Amygdala (tissue), 56 donors: ENCODE data around the gene C11orf68.
"Not testable (repeated sequence)": the region's sequence is repeated elsewhere in the genome, so short reads cannot be mapped to it uniquely, and the experiment has no call there.

Experiments
- DNase-seq, 56 donors: peaks; one replicate each; lab custom pipeline; 2025; lab: John Stamatoyannopoulos, UW

The C11orf68 gene

GRCh38 chr11:65918211-65919140 lies at the start of gene C11orf68:
TSS of gene C11orf68 (minus strand) at chr11:65919062. CDS start at chr11:65919031, 31 bp downstream.
- DNase-seq, result no peak

DNA sequence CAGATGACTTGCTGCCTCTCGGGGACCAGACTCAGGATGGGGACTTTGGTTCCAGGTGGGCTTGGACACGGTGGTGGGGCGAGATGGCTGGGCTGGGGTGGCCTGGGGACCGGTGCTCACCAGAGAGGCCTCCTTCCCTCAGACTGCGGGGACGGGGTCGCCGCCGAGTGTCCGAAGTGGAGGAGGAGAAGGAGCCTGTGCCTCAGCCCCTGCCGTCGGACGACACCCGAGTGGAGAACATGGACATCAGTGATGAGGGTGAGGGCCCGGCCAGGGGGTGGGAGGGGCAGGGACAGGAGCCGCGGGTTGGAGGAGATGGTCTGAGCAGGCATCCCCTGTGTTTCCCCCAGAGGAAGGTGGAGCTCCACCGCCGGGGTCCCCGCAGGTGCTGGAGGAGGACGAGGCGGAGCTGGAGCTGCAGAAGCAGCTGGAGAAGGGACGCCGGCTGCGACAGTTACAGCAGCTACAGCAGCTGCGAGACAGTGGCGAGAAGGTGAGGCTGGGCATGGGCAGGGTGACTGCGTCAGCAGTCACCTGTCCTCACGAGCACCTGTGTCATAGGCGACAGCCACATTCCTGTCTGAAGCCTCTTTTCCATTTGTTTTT lies 48.6 kb upstream of the C11orf68 start:
- DNase-seq, result no peak

GRCh38 chr11:65965986-65966762 lies 47.3 kb upstream of the C11orf68 start:
- DNase-seq, result no peak

GRCh38 chr11:65964906-65965305 lies 46.0 kb upstream of the C11orf68 start:
- DNase-seq, result no peak

DNA sequence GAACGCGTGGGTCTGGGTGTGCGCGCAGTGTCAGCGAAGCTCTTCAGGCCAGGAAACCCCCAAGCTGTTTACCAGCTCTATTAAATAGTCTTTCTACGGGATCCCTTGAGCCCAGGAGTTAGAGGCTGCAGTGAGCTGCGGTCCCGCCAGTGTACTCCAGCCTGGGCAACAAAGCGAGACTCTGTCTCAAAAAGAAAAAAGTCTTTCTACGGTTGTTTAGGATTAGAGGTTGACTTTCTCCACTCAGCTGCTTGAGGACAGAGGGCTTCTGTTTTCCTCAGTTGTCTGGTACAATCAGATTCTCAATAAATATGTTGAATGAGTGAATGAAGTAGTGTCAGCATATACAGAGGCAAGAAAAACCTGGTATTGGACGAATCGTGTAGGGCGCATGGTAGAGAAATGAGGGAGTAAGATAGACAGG lies 43.3 kb upstream of the C11orf68 start:
- DNase-seq, result no peak

GRCh38 chr11:65961267-65962140 lies 42.6 kb upstream of the C11orf68 start, which contains the start of gene SART1:
TSS of gene SART1 (plus strand) at chr11:65961734. CDS start at chr11:65961781, 47 bp downstream.
- DNase-seq, result peak; percentile 74 to 99 (median 95)

DNA sequence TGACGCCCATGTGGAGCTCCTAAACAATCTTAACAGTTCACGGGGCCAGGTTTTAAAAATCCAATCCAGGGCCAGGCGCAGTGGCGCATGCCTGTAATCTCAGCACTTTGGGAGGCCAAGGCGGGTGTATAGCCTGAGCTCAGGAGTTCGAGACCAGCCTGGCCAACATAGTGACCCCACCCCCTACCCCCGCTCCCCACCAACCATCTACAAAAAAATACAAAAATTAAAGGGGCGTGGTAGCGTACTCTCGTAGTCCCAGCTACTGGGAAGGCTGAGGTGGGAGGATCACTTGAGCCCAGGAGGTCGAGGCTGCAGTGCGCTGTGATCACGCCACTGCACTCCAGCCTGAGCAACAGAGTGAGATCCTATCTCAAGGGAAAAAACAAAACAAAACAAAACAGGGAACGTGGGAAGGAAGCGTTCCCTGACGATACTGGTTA lies 42.0 kb upstream of the C11orf68 start:
- no peak for DNase-seq

- no peak for DNase-seq
Measured at GRCh38 chr11:65958774-65959420, 40.0 kb upstream of the C11orf68 start.

- DNase-seq, result no peak
Measured at GRCh38 chr11:65958291-65958690, 39.4 kb upstream of the C11orf68 start.

DNA sequence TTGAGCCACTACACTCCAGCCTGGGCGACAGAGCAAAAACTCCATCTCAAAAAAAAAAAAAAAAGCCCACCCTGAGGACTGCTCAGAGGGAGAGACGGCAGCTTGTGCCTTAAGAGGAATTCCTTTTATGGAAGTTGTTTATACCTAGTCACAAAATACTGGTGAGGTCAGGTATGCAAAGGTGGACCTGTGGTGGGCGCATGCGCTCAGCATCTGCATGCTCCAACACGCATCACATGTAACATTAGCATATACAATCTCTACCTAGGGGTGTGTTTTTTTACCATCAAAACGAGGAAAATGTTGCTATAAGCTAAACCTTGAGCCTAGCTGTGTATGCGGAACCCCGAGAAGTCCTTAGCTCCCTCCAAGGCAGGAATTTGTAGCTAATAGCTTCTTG lies 35.9 kb upstream of the C11orf68 start:
- DNase-seq, result no peak

DNA sequence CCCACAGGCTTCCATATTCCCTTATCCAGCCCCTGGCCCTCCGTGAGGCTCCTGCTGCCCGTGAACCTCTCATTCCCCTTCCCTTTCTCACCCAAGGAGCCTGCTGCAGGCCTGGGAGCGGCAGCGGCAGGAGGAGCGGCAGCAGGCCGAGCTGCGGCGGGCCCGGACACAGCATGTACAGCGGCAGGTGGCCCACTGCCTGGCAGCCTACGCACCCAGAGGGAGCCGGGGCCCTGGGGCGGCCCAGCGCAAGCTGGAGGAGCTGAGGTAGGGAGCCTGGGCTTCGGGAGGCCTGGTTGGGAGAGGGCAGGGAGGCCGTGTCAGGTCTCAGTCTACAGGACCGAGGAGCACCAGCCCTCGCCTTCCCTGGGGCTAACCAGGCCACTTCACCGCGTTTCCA lies 34.6 kb upstream of the C11orf68 start:
- no peak for DNase-seq

DNA sequence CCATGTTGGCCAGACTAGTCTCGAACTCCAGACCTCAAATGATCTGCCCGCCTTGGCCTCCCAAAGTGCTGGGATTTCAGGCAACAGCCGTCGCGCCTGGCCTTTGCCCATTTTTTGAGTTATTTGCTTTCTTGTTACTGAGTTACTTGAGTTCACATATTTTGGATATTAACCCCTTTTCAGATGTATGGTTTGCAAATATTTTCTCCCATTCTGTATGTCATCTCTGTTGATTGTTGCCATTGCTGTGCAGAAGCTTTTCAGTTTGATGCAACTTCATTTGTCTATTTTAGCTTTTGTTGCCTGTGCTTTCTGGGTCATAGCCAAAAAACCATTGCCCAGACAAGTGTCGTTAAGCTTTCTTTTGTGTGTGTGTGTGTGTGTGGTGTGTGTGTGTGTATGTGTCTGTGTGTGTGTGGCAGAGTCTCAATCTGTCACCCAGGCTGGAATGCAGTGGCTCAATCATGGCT lies 33.2 kb upstream of the C11orf68 start:
- DNase-seq, result no peak

DNA sequence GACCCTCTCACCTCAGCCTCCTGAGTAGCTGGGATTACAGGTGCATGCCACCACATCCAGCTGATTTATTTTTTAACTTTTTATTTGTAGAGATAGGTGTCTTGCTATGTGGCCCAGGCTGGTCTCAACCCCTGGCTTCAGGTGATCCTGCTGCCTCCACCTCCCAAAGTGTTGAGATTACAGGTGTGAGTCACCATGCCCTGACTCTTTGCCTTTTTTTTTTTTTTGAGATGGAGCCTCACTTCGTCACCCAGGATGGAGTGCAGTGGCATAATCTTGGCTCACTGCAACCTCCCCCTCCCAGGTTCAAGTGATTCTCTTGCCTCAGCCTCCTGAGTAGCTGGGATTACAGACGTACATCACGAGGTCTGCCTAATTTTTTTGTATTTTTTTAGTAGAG lies 32.8 kb upstream of the C11orf68 start:
- DNase-seq, result not testable (repeated sequence)

DNA sequence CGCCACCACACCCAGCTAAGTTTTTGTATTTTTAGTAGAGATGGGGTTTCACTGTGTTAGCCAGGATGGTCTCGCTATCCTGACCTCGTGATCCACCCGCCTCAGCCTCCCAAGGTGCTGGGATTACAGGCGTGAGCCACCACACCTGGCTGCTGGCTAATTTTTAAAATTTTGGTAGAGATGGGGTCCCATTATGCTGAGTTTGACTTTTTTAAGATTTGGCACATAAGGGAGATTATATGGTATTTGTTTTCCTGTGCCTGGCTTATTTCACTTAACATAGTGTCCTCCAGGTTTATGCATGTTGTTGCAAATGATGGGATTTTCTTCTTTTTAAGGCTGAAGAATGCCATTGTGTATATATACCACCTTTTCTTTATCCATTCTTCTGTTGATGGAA lies 31.8 kb upstream of the C11orf68 start:
- DNase-seq, result not testable (repeated sequence)

- no peak for DNase-seq
Measured at GRCh38 chr11:65947603-65948125, 28.8 kb upstream of the C11orf68 start.

- no peak for DNase-seq
Measured at GRCh38 chr11:65947133-65947532, 28.3 kb upstream of the C11orf68 start.

DNA sequence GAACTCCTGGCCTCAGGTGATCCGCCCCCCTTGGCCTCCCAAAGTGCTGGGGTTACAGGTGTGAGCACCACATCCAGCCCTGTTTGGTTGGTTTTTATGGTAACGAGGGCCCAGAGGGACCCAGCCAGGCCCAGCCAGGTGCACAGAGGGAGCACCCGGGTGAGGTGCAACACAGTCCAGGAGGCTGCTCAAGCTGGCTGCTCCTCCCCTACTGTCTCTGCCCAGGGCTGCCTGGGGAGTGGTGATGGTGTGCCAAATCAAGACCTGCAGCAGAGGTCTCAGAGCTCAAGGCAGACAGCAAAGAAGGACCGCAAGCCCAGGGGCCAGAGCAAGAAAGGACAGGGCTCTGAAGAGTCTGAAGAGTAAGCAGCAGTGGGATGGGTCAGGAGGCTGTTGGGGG lies 27.8 kb upstream of the C11orf68 start:
- DNase-seq, result no peak

DNA sequence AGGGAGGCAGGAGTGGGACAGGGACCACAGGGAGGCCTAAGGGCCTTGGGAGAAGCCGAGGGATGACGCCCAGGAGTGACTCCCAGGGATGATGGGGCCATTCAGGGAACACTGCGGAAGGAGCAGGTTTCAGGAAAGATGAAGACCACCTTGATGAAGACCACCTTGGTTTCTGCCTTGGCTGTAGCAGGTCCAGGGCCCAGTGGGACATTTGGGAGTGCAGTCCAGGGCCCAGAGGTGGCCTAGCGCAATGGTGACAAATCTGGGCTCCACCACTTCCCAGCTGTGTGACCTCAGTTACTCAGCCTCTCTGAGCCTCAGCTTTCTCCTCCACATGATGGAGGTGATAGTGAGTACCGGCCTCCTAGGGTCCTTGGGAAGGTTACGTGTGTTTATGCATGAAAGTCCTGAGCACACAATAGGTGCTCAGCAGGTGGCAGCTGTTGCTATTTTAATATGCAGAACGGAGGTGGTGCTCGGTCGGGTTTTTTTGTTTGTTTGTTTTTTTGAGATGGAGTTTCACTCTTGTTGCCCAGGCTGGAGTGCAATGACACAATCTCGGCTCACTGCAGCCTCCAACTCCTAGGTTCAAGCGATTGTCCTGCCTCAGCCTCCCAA lies 27.2 kb upstream of the C11orf68 start:
- DNase-seq, result no peak
